ENCODE data around the gene CDK12.

GRCh38 chr17:39582658-39583057, 121.4 kb downstream of the CDK12 start:
- no peak for TF ChIP-seq EZH2 (IDR thresholded peaks at IDR 0.05; ENCODE audit: insufficient read depth, low read length)
- TF ChIP-seq, protein P1, sequence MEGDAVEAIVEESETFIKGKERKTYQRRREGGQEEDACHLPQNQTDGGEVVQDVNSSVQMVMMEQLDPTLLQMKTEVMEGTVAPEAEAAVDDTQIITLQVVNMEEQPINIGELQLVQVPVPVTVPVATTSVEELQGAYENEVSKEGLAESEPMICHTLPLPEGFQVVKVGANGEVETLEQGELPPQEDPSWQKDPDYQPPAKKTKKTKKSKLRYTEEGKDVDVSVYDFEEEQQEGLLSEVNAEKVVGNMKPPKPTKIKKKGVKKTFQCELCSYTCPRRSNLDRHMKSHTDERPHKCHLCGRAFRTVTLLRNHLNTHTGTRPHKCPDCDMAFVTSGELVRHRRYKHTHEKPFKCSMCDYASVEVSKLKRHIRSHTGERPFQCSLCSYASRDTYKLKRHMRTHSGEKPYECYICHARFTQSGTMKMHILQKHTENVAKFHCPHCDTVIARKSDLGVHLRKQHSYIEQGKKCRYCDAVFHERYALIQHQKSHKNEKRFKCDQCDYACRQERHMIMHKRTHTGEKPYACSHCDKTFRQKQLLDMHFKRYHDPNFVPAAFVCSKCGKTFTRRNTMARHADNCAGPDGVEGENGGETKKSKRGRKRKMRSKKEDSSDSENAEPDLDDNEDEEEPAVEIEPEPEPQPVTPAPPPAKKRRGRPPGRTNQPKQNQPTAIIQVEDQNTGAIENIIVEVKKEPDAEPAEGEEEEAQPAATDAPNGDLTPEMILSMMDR (IDR thresholded peaks at IDR 0.05; ENCODE audit: insufficient read depth, low read depth, low read length): no peak
